LNCAP (cell line): ENCODE measurements around the gene SNX22.

ENCODE experiments used
- CTCF ChIP-seq: fragments of 450-650 bp; IDR thresholded peaks from 2 replicates; pipeline ENCODE4 v1.5.1; 2017; ENCODE audit warnings: mild to moderate bottlenecking

Gene SNX22

GRCh38 chr15:64162478-64162868, 10.9 kb downstream of the SNX22 start:
- no peak for TF ChIP-seq CTCF

DNA sequence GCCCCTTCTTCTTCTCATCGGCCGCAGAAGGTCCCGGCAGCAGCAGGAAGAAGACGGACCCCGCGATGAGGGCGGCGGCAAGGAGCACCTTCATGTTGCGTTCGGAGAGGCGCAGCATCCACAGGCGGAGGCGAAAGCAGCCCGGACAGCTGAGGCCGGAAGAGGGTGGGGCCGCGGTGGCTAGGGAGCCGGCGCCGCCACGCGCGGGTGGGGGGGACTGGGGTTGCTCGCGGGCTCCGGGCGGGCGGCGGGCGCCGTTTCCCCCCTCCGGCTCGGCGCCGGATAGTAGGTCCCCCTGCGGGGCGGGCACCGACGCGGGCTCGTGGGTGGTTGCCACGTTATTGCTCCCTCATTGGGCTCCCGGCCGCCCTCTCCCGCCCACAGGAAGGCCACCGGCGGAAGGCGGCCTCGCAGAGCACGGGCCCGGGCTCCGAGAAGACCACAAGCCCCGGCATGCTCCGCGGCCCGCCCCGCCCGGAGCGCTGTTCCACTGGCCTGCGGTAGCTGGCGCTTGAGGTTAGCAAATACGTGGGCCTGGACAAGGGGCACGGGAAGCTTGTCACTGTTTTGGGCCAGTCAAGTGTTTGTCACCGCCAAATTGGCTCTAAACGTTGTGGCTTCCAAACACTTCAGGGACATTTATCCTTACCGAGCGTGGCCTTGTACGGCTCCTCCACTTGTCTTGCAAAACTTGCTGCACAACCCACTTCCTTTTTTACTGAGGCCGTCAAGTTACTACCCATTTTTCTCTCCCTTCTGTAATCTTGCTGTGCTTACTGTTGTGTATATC, 11.5 kb downstream of the SNX22 start, which contains the start of gene PPIB:
PPIB (minus strand) TSS at position 154 of the 790 bp plus-strand sequence; CDS start at position 118, 36 bp downstream.
- TF ChIP-seq CTCF = peak; percentile 60

GRCh38 chr15:64163659-64164362, 12.3 kb downstream of the SNX22 start:
- no peak for TF ChIP-seq CTCF

DNA sequence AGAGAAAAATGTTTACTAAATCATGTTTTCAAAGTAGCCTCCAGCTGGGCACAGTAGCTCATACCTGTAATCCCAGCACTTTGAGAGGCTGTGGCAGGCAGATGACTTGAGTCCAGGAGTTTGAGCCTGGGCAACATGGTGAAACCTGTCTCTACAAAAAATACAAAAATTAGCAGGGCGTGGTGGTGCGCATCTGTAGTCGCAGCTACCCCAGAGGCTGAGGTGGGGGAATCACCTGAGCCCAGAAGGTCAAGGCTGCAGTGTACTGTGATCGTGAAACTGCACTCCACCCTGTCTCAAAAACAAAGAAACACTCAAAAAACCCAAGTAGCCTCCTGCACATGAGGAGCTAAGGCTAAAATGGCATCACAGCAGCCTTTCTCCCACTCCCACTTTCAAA, 12.9 kb downstream of the SNX22 start:
- no peak for TF ChIP-seq CTCF

GRCh38 chr15:64166102-64166890, 14.8 kb downstream of the SNX22 start:
- no peak for TF ChIP-seq CTCF

DNA sequence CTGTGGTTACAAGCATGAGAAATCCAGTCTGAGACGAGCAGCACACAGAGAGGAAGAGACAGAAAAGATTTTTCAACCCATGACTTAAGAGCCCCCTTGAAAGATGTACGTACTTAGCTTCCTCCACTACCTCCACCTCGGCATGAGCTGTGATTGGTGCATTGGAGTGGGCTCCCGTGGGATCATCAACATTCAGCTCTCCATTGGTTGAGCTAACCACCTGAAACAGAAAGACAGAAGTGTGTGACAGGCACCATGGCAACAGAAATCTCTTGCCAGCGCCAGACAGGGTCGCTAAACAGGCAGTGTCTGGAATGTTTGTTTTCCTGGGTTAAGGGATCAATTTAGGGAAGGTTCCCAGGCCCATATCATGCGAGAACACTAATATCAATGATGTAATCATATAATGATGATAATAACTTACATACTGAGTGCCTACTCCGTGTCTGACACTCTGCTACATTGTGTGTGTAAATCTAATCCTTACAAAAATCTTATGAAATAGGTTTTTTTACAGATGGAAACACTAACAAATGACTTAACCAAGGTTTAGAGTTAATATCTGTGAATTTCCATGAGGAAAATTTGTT, 28.8 kb downstream of the SNX22 start:
- no peak for TF ChIP-seq CTCF

GRCh38 chr15:64182859-64183370, 31.4 kb downstream of the SNX22 start:
- TF ChIP-seq CTCF = no peak
